NOMO-1 treated with dmso at 0.1 percent for 144 hours (cell line): ENCODE results near the gene RNF112.

ENCODE experiments used
- DNase-seq: peaks from one replicate; lab custom pipeline; 2025; ENCODE audit not compliant: unreplicated experiment; lab: John Stamatoyannopoulos, UW

RNF112 gene

DNA sequence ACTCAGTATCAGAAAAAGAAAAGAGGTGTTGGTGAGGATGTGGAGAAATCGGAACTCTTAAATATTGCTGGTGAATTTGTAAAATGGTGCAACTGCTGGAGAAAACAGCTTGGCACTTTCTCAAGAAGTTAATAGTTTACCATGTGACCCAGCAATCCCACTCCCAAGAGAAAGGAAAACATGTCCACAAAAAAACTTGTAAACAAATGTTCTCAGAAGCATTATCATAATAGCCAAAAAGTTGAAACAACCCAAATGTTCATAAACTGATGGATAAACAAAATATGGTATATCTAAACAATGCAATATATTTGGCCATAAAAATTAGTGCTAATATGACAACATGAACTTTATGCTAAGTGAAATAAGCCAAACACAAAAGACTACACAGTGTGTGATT lies 35.3 kb upstream of the RNF112 start:
- no peak for DNase-seq

DNA sequence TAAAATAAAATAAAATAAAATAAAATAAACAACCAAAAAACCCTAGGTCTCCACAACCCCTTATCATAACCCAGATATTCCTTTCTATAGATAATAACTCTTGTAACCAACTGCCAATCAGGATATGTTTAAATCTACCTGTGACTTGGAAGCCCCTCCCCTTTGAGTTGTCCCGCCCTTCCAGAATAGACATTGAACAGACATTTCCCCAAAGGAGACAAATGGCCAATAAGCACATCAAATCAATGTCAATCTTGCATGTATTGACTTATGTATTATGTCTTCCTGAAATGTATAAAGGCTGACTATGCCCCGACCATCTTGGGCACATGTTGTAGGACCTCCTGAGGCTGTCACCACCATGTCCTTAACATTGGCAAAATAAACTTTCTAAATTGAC lies 34.2 kb upstream of the RNF112 start:
- no peak for DNase-seq

DNA sequence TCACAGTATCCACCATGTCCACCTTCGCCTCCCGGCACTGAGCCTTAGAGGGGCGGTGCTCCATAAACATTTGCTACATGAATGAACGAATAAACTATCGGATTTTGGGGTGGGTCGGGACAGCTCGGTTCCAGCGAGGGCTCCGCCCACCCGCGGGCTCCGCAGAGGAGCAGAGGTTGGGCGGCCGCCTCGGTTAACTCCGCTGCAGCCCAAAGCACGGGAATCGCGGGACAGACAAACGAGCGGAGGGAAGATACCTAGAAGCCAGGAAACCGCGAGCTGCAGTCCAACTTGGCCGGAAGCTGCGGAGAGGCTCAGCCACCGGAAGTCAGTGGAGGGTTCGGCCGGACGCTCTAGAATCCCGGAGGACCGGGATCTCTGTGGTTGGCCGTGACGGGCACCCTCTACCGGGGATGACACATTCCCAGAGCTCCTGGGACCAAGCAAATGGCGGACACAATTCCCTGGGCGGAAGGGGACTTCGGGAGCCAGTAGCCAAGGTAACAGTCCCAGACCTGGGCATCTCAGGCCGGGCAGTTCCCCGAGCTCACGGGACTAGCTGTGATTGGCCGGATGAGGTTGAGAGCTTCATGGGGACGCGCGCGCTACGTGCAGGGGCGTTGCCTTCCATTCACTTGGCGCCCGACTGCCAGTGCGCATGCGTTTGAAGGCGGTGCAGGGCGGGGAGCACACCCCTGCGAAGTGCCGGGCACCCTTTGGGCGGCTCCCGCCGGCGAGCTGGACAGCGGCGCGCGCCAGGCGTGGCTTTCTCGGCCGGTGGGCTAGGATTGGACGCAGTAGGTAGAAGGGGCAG lies 33.2 kb upstream of the RNF112 start:
- peak; percentile 97 for DNase-seq

DNA sequence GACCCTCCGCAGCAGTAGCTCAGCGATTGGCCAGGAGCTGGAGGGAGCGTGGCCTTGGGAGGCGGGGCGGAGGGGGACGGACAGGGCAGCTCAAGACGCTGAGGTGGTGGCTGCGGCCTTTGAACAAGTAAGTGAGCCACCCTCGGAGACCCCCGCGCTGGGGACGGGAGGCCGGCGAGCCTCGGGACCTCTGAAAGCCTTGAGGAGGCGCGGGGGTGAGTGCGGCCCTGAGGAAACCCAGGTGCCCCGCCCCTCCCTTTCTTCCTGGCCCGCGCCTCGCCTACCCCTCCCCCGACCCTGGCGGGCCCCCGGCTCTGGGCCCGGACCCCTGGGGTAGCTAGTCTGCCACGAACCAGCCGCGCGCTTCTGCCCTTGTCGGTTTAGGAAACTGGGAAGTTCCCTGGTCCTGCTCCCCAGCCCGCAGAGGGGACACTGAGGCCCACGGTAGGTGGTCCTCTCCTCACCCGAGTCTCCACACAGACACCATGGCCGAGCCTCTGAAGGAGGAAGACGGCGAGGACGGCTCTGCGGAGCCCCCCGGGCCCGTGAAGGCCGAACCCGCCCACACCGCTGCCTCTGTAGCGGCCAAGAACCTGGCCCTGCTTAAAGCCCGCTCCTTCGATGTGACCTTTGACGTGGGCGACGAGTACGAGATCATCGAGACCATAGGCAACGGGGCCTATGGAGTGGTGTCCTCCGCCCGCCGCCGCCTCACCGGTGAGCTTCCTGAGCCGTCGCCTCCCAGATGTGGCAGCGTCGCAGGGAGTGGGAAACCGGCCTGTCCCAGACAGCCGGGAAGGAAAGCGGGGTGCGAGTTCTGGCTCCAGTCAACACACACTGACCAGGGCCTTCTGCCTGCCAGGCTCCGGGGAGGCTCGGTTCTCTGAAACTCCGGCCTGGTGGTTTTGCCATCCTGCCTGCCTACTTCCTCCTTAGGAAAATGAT lies 32.3 kb upstream of the RNF112 start, which contains the start of gene MAPK7:
MAPK7 (plus strand) TSS at position 83 of the 945 bp plus-strand sequence; CDS start at position 486, 403 bp downstream.
- no peak for DNase-seq

DNA sequence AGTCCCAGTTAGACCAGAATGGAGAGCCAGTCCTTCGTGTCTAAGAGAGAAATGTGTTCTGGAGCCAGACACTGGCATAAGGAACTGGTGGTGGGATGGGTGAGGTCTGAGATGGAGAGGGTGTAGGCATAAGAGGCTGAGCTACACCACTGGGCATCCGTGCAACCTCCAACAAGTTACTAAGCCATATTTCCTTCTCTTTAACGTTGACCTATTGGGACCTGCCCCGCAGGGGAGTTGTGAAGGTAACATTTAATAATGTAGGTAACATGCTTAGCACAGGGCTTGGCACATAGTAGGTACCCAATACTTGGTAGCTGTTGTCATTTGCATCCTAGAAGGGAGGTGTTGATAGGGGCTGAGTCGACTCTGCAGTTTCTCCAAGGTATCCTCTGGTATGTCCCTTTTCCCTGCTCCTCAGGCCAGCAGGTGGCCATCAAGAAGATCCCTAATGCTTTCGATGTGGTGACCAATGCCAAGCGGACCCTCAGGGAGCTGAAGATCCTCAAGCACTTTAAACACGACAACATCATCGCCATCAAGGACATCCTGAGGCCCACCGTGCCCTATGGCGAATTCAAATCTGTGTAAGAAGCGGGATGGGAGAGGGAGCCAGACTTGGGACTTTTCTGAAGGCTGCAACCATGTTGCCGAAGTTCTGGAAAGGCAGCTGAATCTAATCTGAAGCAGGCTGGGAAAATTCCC lies 31.5 kb upstream of the RNF112 start:
- DNase-seq, result no peak

DNA sequence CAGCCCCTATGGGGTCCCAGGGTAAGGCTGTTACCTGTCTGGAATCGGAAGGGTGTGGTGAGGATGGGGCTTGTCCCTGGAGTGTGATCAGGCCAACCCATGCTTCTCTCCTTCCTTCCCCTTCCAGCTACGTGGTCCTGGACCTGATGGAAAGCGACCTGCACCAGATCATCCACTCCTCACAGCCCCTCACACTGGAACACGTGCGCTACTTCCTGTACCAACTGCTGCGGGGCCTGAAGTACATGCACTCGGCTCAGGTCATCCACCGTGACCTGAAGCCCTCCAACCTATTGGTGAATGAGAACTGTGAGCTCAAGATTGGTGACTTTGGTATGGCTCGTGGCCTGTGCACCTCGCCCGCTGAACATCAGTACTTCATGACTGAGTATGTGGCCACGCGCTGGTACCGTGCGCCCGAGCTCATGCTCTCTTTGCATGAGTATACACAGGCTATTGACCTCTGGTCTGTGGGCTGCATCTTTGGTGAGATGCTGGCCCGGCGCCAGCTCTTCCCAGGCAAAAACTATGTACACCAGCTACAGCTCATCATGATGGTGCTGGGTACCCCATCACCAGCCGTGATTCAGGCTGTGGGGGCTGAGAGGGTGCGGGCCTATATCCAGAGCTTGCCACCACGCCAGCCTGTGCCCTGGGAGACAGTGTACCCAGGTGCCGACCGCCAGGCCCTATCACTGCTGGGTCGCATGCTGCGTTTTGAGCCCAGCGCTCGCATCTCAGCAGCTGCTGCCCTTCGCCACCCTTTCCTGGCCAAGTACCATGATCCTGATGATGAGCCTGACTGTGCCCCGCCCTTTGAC lies 30.3 kb upstream of the RNF112 start:
- DNase-seq, result no peak

DNA sequence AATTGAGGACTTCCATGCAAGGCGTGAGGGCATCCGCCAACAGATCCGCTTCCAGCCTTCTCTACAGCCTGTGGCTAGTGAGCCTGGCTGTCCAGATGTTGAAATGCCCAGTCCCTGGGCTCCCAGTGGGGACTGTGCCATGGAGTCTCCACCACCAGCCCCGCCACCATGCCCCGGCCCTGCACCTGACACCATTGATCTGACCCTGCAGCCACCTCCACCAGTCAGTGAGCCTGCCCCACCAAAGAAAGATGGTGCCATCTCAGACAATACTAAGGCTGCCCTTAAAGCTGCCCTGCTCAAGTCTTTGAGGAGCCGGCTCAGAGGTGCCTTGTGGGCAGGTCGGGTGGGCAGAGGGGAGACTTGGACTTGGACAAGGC lies 29.7 kb upstream of the RNF112 start:
- DNase-seq, result no peak

DNA sequence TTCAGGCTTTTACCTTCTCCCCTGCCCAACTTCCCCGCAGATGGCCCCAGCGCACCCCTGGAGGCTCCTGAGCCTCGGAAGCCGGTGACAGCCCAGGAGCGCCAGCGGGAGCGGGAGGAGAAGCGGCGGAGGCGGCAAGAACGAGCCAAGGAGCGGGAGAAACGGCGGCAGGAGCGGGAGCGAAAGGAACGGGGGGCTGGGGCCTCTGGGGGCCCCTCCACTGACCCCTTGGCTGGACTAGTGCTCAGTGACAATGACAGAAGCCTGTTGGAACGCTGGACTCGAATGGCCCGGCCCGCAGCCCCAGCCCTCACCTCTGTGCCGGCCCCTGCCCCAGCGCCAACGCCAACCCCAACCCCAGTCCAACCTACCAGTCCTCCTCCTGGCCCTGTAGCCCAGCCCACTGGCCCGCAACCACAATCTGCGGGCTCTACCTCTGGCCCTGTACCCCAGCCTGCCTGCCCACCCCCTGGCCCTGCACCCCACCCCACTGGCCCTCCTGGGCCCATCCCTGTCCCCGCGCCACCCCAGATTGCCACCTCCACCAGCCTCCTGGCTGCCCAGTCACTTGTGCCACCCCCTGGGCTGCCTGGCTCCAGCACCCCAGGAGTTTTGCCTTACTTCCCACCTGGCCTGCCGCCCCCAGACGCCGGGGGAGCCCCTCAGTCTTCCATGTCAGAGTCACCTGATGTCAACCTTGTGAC lies 29.1 kb upstream of the RNF112 start:
- no peak for DNase-seq

DNA sequence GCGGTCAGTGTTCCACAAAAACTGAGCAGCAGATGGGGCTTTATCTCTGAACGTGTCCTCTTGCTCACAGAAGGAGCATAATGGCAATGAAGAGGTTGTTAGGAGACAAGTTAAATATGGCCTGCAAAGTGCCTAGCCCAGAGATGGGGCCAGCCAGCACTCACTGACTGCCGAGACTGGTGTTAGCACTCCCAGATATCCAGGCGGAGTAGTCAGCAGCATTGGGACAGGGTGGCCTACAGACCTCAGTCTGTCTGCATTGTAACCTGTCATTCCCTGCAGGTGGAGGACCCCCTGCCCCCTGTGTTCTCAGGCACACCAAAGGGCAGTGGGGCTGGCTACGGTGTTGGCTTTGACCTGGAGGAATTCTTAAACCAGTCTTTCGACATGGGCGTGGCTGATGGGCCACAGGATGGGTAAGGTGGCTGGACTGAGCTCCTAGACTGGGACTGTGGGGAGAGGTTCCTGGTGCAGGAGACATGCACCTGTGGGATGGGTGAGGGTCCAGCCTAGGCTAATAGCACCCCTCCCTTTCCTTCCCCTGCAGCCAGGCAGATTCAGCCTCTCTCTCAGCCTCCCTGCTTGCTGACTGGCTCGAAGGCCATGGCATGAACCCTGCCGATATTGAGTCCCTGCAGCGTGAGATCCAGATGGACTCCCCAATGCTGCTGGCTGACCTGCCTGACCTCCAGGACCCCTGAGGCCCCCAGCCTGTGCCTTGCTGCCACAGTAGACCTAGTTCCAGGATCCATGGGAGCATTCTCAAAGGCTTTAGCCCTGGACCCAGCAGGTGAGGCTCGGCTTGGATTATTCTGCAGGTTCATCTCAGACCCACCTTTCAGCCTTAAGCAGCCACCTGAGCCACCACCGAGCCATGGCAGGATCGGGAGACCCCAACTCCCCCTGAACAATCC lies 28.2 kb upstream of the RNF112 start:
- DNase-seq, result no peak

DNA sequence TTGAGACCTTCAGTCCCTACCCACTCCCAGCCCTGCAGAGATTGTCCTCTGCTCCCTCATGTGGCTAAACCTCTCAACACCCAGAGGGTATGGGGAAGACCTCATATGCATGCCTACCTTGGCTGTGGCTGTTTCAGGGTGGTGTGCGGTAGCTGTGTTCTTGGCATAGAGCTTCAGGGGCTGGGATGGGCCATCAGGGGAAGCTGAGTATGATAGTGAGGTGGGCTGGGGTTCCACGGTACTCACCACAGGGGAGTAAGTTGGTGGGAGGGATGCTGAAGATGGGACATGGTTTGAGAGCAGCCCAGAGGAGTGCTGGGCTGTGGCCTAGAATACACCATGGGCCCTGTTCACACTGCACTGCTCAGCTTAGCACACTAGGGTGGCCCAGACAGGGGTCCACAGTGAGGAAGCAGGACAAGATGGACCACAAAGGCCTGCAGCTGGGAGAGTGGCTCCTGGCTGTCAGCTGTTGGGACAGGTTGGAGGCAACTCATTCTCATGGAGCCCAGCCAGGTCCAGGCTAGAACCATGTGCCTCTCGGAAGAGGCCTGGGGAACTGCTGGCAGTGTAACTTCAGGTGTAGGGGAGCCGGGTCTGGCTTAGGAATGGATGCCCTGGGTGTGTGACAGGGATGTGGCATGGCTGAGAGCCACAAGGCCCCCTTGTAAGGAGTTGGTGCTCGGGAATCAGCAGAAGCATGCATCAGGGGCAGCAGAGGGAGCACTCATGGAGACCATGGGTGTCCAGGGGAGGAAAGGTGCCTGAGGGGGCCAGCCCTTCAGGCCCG lies 27.2 kb upstream of the RNF112 start:
- no peak for DNase-seq

DNA sequence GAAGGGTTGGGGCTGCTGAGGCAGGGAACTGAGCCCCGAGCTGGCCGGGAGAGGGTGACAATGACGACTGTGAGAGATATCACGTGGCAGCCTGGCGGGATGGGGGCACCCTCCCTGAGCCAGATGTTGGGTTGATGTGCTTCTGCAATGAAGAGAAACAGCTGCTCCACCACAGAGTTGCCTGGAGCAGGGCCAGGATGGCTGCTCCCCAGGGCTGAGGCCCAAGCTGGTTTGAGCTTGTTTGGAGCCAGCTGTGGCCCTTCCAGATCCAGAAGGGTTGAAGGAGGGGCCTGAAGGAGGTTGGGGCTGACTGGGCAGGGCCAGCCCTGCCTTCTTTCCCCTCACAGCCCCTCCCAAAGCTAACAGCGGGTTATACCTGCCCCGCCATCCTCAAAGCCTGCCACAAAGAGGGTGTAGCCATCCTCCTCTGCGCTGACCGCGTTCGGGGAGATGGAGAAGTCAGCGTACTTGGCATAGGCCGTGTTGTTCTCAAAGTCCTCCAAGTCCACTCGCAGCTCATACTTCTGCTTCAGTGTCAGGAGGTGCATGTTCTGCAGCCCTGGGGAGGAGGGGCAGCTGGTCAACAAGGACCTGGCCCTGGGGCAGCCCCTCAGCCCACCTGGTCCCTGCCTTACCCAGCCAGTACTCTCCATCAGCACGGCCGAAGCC lies 26.2 kb upstream of the RNF112 start:
- no peak for DNase-seq

DNA sequence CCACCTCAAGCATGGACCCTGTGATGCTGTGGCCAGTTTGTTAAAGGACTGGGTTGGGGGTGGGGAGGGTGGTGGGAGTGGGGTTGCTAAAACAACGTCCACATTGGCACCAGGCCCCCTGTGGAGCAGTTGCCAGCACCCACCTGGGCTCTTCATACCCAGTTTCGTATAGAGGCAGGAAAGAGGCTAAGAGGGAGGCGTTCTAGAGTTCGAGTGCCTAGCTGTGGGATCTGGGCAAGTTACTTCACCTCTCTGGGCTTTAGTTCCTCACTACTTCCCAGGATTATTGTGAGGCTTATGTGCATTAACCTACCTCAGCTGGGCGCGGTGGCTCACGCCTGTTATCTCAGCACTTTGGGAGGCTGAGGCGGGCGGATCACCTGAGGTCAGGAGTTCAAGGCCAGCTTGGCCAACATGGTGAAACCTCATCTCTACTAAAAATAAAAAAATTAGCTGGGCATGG lies 25.5 kb upstream of the RNF112 start:
- no peak for DNase-seq

DNA sequence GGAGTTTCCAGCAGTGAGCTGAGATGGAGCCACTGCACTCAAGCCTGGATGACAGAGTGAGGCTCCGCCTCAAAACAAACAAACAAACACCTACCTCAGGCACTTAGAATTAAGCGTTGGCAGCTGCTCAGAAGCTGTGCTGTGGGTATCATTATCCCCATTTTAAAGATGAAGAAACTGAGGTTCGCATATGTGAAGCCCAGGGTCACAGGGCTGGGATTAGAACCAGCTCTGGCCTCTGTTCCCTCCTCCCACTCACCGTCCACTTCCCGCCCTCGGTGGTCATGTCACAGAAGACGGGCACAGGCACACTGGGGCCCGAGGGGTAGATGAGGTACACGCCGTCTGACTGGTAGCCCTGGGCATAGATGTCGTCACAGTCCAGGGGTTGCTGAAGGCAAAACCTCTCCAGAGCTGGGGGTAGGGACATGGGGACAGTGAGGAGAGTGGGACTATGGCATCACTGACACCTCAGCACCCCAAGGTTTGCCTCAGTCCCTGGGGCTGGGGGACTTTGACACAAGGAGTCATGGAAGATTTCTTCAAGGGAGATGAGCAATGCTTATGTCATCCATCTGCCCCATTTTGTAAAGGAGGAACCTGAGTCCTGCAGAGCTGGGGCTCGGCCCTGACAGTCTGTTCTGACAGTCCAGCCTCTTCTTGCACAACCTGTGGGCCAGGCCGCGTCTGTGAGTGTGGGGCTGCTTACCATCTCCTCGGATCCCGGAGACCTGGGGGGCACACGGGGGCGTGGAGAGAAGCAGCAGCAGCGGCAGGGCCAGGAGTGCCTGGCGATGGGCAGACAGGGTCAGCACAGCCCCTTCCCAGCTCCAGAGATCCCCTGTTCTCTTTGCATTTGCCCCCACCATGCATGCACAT lies 24.7 kb upstream of the RNF112 start:
- peak; percentile 78 for DNase-seq

DNA sequence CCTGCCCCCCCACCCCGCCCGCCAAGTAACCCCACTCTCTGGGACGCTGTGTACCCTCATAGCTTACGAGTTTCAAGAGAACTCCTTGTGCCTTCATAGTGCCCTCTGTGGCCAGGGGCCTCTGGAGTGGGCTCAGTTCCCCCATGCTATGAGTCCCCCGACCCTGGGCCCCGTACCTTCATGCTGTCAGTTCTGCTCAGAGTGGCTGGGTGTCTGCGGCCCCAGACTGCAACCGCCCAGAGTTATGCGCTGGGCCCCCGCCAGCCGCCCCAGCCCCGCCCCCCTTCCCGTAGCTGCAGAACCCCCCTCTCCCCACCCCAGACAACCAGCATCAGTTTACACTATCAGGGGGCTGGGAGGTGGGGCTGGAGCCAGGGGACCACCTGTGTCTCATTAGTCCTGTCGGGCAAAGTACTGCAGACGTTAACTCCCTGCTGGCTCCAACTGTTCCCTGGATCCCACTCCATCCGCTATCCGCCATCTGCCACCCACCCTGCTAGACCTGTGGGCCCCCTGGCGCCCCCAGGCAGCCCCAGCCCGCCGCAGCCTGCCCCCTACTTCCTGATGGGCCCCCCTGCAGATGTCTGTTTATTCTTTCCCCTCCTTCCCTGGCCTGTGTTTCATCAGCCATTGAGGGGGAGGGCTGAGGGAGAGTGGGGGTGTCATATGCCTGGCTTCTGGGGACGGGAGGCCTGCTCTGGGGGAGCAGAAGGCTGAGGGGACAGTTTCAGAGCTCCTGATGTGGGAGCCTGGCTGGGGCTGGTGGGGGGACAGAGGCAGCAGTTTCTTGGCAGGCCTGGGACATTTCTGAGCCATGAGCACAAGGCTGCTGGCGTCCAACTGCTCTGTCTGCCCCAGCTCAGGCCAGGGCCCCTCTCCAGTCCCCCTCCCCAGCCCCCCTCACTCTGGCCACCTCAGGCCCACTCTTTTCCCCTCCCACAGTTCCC lies 23.8 kb upstream of the RNF112 start, which contains the start of gene MFAP4:
MFAP4 (minus strand) TSS at position 217 of the 947 bp plus-strand sequence; CDS start at position 182, 35 bp downstream.
- DNase-seq, result no peak

DNA sequence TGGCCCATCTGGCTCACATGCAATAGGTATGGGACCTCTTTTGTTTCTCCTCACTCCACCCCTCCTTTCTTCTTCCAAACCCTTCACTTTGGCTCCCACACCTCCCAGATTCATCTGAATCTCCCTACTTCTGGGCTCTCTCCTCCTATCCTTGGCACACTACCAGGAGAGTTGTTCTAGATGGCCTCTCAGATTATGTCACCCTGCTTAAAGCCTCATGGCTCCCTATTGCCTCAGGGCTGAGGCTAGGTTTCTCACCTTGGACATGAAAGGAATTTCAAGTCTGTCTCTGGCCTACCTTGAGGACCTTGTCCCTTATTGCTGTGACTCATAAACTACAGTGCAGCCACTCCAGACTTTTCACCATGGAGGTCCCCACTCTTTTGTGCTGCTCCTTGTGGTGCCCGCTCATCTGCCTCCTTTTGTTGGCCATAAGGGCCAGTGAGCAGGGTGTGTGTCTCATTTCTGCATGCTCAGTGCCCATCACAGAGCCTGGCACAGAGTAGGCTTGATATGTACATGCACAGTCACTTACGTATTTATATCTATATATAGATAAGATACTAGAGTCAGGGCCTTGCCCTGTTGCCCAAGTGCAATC lies 23.0 kb upstream of the RNF112 start:
- no peak for DNase-seq
